Measurements from ENCODE around the gene CDH6.

Gene CDH6

DNA sequence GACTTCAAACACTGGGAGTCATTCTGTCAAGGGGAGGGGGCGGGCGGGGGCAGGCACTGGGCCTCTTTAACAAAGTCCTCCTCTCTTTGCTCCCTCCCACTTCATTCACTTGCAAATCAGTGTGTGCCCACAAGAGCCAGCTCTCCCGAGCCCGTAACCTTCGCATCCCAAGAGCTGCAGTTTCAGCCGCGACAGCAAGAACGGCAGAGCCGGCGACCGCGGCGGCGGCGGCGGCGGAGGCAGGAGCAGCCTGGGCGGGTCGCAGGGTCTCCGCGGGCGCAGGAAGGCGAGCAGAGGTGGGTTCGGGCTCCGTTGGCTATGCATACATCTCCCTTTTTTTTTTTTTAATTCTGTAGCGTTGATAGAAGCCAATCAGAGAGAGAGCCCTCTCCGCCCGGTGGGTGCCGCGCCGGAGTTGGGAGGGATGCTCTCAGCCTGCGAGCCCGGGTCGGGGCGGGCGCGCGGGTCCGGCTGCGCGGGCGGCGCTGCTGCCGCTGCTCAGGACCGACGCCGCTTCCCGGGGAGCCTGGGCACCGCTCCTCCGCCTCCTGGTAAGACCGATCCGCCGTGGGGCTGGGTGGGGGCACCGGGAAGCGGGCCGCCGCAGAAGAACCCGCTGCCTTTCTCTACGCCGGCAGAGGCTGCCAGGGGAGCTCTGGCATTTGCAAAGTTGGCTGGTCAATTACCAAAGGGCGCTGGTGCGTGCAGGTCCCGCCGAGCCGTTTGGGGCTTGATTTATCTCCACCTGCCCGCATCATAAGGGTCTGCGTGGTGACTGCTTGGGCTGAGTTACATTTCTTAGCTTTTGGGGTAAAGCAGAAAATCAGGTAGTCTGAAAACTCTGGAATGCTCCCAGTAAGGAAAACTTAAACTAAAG is at the start of gene CDH6:
Gene CDH6, plus strand, starts transcription at position 96 of the 877 bp plus-strand sequence. CDS start 73,788 bp downstream, outside the sequence.
- DNase-seq, result no peak

DNA sequence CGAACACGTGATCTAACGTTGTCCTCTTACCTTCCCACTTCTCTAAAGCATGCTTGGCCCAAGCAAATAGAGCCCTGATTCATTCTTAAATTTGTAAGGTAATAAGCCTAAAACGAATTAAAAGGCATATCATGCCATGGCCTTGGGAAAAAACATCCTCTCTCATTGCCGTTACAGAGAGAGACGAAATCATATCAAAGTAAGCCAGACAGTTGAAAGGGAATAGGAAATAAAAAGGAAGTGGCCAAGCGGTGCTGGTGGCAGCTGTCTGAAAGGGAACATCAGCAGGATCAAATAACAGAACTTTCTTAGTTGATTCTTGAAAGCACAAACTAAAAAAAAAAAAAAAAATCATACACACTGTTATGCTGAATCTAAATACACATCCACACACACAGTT is 49.1 kb upstream of the CDH6 start:
- no peak for DNase-seq

DNA sequence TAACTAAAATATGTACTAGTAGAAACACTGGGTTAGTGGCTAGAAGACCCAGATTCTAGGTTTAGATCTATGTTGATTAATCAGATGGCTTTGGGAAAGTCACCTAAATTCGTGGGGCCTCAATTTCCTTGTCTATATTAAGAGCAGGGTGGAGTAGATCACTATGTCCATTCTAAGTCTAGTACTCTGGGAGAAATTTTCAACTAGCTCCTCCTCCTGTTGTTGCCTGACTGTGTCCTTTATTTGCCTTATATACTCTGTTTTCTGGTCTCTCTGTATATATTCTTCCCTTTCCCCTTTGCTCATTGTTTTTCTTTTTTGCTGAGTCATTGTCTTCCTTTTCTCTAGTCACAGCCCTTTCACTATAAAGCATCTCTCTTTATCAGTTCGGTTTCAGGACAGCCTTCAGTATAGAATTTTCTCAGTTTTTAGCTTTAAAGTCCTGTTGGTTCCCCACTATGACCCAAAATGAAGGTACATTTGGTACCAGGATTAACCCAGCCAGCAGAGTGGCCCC is 44.5 kb upstream of the CDH6 start:
- DNase-seq, result no peak

DNA sequence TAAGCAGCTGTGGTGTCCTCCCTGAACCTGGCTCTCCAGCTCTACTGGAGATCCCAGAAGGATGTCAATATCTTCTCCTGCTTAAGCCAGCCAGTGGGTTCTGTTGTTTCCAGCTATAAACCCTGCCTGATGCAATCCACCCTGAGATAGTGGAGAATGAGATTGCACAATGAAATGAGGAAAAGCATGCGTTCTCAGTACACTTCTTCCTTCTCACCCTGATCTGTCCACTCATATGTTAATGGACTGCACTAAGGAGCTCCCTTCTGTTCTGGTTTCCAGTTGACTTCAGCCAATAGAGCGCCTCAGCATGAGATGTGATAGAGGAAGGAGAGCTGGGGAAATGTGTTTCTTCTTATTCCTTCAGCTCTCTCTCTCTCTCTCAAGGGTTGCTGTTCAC is 40.0 kb upstream of the CDH6 start:
- DNase-seq, result no peak

DNA sequence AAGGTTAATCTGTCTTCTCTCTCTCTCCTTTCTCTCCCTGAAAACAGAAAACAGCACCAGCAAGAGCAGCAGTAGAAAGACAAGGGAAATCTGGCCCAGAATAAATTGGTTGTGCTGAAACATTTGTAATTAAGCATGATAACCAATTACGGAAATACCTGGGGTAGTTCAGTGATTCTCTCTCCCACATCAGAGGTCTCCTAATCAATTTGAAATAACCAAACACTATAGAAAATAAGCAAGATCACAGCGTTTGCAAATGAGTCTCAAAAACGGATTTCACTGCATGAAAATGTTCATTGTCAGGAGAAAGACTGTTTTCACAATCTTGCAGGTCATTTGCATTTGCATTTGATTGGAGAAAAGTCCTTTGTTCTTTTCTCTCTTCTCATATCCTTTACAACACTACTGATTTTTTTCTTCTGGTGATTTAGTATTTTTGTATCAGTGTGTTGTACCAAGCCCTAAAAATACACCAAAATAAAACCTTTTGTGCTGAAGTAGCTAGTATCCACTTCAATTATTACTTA is 36.8 kb upstream of the CDH6 start:
- no peak for DNase-seq

DNA sequence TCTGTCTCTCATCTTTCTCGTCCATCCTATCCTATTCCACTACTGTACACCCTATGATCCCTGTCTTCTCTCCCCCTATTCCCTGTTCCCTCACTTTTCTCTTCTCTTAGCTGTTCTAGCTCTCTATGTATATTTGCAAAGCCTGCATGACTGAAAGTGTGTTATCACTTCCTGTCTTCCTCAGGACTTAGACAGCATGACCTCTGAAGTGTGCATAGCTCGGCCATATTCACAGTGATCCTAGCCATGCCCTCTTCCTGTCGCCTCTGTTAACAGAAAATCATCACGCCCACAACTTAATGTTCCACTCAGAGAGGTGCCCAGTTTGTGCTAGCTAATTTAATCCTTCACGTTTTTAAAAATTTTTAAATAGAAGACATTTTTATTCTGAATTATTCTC is 35.8 kb upstream of the CDH6 start:
- DNase-seq, result no peak

DNA sequence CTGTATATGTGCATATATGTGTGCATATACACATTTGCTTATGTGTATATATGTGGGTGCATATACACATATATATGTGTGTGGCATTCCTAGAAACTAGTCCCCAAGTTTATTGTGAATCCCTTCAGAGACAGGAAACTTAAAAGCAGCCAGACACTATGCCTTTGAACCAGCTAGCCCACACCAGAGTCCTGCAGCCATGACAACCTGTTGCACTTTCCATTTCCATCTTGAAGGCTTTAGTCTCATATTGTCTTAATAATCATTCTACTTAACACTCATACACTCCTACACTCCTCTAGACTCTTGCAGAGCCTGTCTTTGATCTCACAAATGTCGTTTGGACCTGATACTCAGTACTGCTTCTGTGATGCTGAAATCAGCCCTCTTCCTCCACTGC is 34.8 kb upstream of the CDH6 start:
- no peak for DNase-seq

DNA sequence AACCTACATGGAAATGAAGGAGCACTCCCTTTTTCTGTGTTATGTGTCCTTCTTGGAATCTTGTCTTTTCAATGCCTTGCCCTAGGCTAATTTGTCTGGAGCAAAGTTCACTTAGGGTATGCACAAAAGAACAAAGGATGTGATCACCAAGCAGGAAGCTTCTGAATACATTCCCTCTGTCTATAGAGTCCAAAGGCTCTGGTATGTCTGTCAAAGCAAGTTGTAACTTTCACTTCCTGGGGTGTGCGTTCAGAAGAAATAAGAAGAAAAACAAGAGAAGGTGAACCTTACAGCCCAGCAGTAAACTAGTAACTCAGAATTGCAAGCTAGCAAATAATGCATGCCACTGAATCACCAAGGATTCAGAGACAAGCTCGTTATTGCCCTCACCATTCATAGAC is 31.7 kb upstream of the CDH6 start:
- DNase-seq, result no peak

DNA sequence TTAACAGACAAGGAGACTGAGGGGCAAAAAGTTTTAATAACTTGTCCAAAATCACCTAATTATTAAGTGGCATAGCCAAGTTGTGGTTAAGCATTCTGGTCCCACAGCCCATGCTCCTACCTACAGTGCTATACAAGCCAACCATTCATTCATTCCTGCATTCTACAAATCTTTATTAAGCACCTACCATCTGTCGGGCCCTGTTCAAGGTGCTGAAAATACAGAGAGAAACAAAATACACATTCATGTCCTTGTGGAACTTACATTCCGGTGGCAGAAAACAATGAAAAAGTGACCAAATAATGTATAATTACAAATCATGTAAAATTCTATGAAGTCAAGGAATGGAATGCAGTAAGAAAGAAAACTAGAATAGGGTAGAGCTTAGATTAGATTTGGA is 27.8 kb upstream of the CDH6 start:
- DNase-seq, result no peak

DNA sequence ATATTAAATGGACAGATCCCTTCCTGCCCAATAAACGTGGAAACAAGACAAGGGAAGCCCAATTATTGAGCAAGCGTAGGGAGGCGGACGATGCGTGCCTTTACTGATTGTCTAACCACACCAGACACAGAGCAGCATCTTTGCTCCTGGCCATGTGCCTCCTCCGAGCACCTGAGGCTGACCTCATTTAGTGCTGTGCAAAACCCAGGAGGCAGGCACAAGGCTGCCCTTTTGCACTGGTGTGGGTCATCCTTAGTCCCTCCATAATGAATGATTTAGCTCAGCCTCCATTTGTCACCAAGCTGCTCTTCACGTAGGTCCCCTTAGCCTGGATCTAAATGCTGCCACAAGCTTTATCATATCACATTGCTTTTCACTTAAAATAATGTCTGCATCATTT is 24.1 kb upstream of the CDH6 start:
- no peak for DNase-seq

DNA sequence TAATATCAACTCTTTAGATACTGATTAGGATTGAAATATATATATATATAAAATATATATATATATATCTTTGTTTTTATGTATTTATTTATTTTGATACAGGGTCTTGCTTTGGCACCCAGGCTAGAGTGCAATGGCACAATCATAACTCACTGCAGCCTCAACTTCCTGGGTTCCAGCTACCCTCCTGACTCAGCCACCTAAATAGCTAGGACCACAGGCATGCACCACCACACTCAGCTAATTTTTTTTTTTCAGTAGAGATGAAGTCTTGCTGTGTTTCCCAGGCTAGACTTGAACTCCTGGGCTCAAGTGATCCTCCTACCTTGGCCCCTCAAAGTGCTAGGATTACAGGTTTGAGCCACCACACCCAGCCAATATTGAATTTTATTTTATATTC is 20.6 kb upstream of the CDH6 start:
- no peak for DNase-seq

DNA sequence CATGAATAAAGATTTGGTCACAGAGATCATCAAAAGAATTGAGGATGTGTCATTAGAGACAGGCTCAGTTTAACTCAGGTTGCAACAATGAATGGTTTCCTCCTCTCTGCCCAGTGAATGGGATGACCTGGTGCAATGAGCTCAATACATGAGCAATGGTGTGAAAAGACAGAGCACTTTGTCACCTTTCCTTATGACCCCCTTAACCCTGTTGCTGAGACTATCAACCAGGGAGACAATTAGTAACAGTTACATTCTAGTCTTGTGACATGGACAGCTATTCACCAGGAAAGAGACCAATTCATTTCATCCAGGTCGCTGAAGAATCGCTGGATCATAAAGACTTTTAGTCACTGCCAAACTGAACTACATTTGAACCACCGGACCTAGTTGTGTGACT is 19.9 kb upstream of the CDH6 start:
- no peak for DNase-seq

DNA sequence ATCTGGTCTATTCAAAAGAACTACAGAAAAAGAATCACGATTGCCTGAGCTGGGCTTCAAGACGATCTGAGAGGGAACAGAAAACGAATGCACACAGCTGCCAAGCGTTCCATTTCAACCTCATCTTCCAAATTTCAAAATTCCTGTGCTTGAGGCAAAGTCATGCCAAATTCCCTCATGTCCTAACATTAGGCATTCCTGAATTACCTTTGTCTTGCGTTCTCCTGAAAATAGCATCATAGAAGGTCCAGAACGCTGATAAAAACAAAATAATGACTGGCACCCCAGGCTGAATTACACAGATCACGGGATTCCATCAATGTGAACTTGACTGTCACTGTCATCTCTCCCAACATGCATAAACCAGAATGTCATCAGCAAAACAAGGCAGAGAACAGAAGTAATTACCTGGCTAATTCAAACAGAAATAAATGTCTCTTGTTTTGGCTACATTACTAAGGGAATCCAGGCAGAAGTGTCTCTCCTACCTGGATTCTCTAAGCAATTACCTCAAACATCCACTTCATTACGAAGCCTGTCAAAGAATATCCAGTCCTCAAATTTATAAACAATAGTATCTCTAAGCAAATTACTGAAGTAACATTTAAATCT is 12.0 kb upstream of the CDH6 start:
- no peak for DNase-seq

DNA sequence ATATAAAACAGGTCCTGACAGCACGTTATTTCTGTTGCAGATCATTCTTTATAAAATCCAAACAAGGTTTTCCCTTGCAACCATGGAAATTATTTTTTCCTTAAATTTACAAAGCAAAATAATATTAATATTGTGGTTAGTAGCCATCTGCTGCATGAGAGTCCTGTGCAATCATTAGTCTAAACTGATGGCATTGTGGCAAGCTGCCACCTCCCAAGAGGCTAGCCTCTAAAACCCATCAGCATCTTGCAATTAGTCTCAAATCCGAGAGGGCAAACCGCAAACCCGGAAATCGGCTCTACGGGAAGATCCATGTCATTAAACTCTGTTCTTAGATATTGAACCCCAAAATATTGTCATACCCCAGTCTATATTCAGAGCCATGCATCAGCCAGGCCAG is 11.3 kb upstream of the CDH6 start:
- DNase-seq, result no peak

DNA sequence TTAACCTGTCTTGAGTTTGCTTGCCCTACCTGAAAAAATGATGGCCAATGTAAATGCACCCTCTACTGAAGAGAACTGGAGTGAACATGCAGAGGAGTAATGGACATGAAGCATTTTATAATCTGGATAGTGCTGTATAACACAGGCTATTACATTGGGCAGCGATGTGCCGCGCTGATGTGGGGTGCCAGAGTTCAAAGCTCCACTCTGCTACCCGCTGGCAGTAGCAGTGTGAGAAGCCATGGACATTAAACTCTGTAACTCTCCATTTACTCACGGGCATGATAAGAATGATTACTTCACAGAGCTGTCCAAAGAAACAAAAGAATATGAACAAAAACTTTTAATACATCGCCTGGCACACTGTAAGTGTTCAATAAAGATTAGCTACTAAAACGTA is 7.5 kb upstream of the CDH6 start:
- no peak for DNase-seq

DNA sequence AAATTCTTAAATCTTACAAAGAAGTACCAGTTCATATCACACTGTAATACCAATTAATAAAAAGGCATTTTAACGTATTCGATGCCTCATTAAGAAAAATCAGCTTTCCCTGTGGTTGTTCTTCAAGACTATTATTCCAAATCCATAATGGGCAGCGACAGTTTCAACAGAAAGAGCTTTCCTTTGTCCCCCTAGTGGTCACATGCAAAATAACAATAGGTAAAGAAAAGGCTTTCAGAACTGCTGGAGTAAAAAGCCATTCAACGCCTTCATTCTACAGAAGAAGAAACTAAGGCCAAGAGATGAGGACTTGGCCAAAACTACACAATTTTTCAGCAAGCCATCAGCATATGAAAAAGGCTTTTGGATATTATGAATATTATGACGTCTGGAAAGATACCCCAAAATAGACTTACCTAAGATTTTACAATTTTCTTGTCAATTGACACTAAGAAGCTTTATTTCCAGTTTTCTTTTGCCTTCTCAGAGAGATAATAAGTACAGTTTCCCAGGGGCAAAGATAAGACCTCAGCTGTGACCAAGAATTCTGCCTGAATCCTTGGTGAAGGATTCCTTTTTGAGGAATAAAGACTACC is 6.7 kb upstream of the CDH6 start:
- peak; percentile 26 for DNase-seq

DNA sequence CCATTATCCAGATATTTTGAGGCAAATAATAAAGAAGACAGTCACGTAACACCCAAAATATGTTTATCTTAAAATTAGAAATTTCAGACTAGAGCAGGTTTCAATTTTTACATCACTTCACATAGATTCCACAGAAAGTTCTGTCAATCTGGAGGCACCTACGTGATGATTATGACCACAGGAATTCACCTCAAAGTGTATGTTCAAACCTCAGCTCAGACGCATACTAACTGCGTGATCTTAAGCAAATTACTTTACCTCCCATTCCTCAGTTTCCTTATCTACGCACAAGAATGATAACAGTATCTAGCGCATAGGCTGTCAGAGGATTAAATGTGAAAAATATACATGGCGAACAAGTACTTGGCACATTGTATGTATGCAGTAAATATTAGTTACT is 5.9 kb upstream of the CDH6 start:
- no peak for DNase-seq

DNA sequence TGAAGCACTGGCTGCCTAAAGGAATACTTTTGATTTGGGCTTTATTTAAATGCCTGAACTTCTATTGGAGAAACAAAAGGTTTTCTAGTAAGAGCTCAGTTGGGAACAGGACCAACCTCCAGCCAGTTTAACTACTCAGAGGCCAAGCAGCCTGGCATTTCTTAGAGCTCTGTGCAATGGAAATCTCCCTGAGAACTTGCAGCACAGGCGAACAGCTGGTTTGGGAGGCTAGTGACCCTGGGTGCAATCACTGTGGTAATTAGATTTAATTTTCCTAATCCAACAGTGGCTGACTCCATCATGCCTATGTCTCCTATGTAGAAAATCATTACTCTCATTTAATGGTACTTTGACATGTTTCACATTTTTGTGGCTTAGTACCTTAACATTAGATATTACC is 1.0 kb upstream of the CDH6 start:
- no peak for DNase-seq

DNA sequence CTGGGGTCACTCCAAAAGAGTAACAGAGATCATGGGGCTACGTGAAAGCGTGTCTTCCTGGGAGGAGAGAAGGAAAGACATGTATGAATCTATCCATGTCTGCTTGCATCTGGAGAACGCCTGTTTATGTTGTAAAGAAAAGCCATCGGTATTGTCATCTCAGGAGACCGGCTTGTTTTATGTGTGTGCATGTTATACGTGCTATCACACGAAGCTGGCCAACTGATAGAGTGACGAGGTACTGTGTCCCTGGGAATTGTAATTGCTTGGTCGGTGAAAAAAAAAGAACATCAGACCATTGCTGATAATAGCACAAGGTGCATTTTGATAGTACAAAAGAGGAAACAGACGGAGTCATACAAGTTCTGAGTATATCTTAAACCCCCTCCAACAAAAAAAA is 370 bp upstream of the CDH6 start:
- no peak for DNase-seq

DNA sequence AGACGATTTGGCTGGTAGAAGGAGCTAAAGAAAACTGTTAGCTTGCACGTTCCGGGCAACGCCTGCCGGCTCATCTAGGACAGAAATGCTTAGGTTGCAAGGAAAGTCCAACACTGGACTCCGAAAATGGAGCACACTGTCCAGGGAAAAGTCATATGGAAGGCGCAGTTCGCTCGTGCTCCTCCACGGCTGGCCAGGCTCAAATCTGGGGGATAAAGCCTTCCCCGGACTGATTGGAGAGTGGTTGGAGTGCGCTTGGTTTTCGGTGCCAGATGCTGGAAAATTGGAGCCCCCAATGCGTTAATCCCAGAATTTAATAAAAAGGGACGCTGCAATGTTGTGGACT is 955 bp downstream of the CDH6 start:
- DNase-seq, result no peak

DNA sequence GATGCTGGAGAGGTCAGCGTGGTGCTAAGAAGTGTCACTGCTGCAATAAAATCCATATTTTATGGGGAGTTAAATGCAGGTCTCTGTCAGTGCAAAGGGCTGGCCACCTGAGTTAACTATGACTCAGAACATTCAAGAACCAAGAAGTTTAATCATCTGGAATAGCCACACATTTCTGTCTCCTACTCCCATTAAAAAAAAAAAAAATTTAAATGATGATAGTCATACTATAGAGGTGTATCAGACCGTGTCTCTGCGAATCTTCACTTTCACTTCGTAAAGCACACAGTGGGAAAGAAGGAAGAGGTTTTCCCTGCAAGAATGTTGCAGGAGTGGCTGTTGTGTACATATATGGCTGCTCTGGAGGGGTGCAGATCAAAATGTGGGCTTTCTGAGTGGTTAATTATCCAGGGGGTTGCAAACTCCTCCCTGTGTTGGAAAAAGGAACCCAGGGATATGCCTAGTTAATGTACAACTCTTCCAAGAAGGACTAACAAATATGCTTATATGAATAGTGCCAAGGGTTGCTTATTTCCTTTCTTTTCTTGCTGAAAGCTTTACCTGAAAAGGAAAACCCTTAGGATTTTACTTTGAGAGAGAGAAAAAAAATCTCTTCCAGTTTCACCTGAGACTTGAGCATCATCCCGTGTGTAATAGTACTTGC is 1.5 kb downstream of the CDH6 start:
- no peak for DNase-seq

DNA sequence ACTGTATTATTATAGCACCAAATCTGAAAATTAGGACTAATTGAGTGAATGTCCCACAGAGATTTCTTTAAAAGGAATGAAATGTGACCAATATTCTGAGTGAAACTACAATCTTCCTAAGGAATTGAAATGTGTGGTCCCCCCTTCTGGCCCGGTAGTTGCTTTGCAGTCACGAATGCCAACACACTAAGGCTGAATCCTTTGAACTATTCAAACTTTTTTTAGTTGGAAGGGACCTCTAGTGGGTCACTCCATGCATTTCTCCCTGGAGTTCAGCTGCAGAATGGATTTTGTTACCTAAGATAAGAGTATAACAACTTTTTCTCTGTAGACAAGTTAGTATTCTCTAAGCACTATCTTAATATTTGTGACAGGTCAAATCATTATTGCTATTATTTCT is 2.8 kb downstream of the CDH6 start:
- DNase-seq, result no peak

DNA sequence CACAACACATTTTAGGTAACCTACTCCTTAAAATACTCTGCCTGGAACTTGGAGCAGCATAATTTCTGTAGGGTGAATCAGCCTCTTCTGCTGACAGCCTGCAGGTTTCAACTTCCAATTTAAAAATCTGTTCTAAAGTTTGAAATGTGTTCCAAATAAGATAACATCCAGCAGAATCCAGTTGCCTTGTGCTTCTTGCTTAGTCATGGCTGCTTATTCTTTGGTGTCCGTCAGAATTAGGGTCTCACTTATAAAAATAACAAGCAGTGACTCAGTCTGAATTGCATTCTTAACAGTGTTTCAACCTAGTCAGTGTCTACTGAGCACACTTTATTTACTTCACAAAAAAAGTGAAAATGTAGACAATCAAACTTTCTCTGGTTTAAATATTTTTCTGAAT is 3.7 kb downstream of the CDH6 start:
- DNase-seq, result no peak
